Sigmoid colon (tissue), 7 donors: Measurements from ENCODE around the gene TMPRSS13. TPM values are rescaled to one million over a fixed set of nuclear protein-coding genes. Genes with fewer than 3 reads are reported as not detected.

Source experiments
- DNase-seq: peaks from one replicate; pipeline ENCODE4 v3.0.0-alpha.2; 2019
- H3K27ac ChIP-seq, 4 donors: fragments of 200-600 bp; sonication (generic); one replicate each; pipeline ENCODE4 v1.5.1; 2016 to 2019; ENCODE audit warnings: mild to moderate bottlenecking in 1 of 4
- H3K27me3 ChIP-seq, 3 donors: fragments of 200-600 bp; sonication (generic); one replicate each; pipeline ENCODE4 v1.5.1; 2019; ENCODE audit warnings: mild to moderate bottlenecking in 1 of 3
- H3K36me3 ChIP-seq, 4 donors: fragments of 200-600 bp; sonication (generic); one replicate each; pipeline ENCODE4 v1.5.1; 2016 to 2019
- H3K4me1 ChIP-seq, 4 donors: fragments of 200-600 bp; sonication (generic); one replicate each; pipeline ENCODE4 v1.5.1; 2017 to 2019
- H3K4me3 ChIP-seq, 4 donors: fragments of 200-600 bp; sonication (generic); one replicate each; pipeline ENCODE4 v1.5.1; 2017 to 2019; ENCODE audit warnings: mild to moderate bottlenecking in 2 of 4, moderate library complexity in 1 of 4
- H3K9me3 ChIP-seq, 4 donors: fragments of 200-600 bp in 3 of 4; sonication (generic) in 3 of 4; one replicate each; pipeline versions ENCODE4 v1.5.1 to v1.6.1; 2013 to 2019
- CTCF ChIP-seq, 4 experiments: fragments of 450-650 bp in 3 of 4; fragments of 200-600 bp in 1 of 4; IDR thresholded peaks; one replicate each; pipeline ENCODE4 v1.5.1; 2016 to 2019; ENCODE audit warnings: antibody characterized with exemption in 4 of 4, mild to moderate bottlenecking in 3 of 4, moderate library complexity in 2 of 4
- EP300 ChIP-seq, 4 donors: sonication (generic); formaldehyde crosslinking; IDR thresholded peaks; one replicate each; pipeline ENCODE4 v1.6.1; 2017; ENCODE audit warnings: antibody characterized with exemption in 4 of 4
- POLR2A ChIP-seq, 2 donors: fragments of 450-650 bp; IDR thresholded peaks; one replicate each; pipeline ENCODE4 v1.6.1; 2016; ENCODE audit warnings: antibody characterized with exemption in 2 of 2, mild to moderate bottlenecking in 2 of 2, moderate library complexity in 2 of 2
- POLR2AphosphoS5 ChIP-seq, 4 donors: sonication (generic); formaldehyde crosslinking; IDR thresholded peaks; one replicate each; pipeline ENCODE4 v1.6.1; 2017; ENCODE audit warnings: antibody characterized with exemption in 4 of 4
- WGBS, 2 donors: extraction: QIAGEN DNeasy Blood & Tissue Kit; methylation state at CpG; one replicate each; pipeline ENCODE4 v1.1.7; 2013; 5-methylcytosine and 5-hydroxymethylcytosine counted together
- intact Hi-C: fragments of 100-400 bp; cut with DNase I; formaldehyde crosslinking; loops from one replicate; pipeline ENCODE4 v1.15.1; 2023
- polyA plus RNA-seq, 3 donors: library from polyadenylated mRNA; stranded (reverse); fragments of 200-250 nt; gene quantifications; one replicate each; pipeline ENCODE4 v1.2.3, GENCODE V29; 2013
- total RNA-seq, 4 donors: library from RNA; depleted of rRNA; stranded (reverse); fragments of >200 nt; gene quantifications; one replicate each; pipeline ENCODE4 v1.1.0, GENCODE V29; 2016
- donor health status: healthy with polysubstance abuse.
- donor health status: Bipolar disorder and iron deficiency.
- donor health status: healthy.

TMPRSS13 gene
- total and polyA plus RNA-seq, 7 donors = 1.4 to 1.6 TPM; not detected in 5

DNA sequence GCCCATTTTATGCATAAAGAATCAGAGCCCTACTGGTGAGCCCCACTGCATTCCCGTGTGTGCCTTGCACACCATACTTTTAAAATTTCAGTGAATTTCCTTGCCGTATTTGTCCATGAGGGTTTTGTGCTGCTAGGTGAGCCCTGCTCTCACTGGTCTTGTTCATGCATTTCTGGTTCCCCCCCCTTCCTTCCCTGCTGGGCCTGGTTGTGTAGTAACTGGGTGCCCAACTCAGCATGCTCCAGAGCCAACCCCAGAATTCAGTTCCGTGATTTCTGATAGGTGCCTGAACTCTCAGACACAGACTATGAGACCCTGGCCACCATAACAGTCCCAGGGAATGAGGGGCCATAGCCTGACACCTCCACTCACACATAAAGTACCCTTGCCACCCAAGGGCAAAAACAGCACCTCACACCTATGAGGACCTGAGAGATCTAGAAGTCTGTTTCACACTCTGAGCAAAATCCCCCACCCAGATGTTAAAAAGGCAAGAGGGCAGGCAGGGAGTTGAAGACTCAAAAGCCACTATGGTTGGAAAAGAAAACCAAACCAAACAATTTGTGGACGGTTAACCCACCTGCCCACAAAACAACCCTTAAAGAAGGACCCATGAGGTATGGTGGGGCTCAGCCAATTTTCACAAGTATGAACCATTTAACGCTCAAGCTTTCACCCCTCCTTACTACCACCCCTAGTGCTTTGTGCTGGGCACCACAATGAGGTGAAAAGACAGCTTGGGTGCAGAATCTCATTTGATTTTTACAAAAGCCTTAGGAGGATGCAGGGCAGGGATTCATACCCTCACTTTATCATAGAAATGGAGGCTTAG lies 40.2 kb upstream of the TMPRSS13 start:
- TF ChIP-seq POLR2A (IDR thresholded peaks at IDR 0.05) (no peak), POLR2AphosphoS5 (IDR thresholded peaks at IDR 0.05) (no peak), EP300 (IDR thresholded peaks at IDR 0.05) (no peak), CTCF (IDR thresholded peaks at IDR 0.05) (no peak)
- intact Hi-C loops = no loop called here
- no peak overlapping the region for H3K4me3 ChIP-seq
- WGBS, 2 donors = 89 to 94% methylated on average over 5 of the region's 5 CpGs
- no peaks in the 10 kb centered on the region for H3K36me3 ChIP-seq
- no peaks in the 10 kb centered on the region for H3K4me1 ChIP-seq
- no peaks in the 10 kb centered on the region for H3K27me3 ChIP-seq
- H3K9me3 ChIP-seq = no peaks in the 10 kb centered on the region
- H3K27ac ChIP-seq = no peak overlapping the region
- no peak for DNase-seq

DNA sequence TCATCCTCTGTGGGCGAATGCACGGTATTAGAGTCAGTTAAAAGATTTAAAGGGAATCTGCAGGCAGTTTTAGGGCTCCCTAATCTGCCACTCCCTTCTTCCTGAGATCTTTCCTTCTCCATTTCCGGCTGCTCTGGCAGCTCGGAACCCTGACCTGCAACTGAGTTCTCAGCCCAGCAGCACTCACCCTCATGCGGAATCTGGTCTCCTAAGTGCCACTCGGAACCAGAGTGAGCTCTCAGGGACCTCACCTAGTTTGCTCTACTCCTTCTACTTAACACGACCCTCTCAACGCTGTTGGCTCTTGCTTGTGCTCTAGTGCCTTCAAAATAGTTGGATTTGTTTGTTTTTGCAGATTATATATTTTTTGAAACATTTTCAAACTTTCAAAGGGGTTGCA lies 37.7 kb upstream of the TMPRSS13 start:
- intact Hi-C loops = no loop called here
- no peaks in the 10 kb centered on the region for H3K4me1 ChIP-seq
- no peak for DNase-seq
- H3K27me3 ChIP-seq = no peaks in the 10 kb centered on the region
- H3K4me3 ChIP-seq = no peak overlapping the region
- WGBS, 2 donors = 63 to 83% methylated on average over 8 of the region's 8 CpGs
- TF ChIP-seq POLR2A (IDR thresholded peaks at IDR 0.05) (no peak), EP300 (IDR thresholded peaks at IDR 0.05) (no peak)
- H3K9me3 ChIP-seq = no peaks in the 10 kb centered on the region
- H3K36me3 ChIP-seq = no peaks in the 10 kb centered on the region
- H3K27ac ChIP-seq = no peak overlapping the region

DNA sequence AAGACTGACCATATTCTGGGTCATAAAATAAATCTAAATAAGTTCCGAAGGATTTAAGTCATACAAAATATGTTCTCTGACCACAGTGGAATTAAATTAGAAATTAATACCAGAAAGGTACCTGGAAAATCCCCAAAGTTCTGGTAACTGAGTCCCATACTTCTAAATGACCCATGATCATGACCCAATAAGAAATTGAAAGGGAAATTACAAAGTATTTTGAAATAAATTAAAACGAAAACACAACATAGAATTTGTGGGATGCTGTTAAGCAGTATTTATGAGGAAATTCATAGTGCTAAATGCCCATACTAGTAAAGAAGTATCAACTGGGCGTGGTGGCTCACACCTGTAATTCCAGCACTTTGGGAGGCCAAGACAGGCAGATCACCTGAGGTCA lies 33.6 kb upstream of the TMPRSS13 start:
- Histone ChIP-seq H3K4me1 (no peaks in the 10 kb centered on the region), H3K4me3 (no peak overlapping the region), H3K27me3 (no peaks in the 10 kb centered on the region), H3K9me3 (no peaks in the 10 kb centered on the region), H3K27ac (no peak overlapping the region), H3K36me3 (no peaks in the 10 kb centered on the region)
- intact Hi-C loops = no loop called here
- DNase-seq = no peak
- TF ChIP-seq POLR2A (IDR thresholded peaks at IDR 0.05) (no peak), POLR2AphosphoS5 (IDR thresholded peaks at IDR 0.05) (no peak), CTCF (IDR thresholded peaks at IDR 0.05) (no peak), EP300 (IDR thresholded peaks at IDR 0.05) (no peak)
- WGBS, 2 donors = 88 to 92% methylated on average over 3 of the region's 3 CpGs

- H3K4me3 ChIP-seq = no peak overlapping the region
- no peak for DNase-seq
- H3K4me1 ChIP-seq = no peaks in the 10 kb centered on the region
- intact Hi-C loops = no loop called here
- 91 to 94% methylated on average over 10 of the region's 10 CpGs for WGBS, 2 donors
- H3K27me3 ChIP-seq = no peaks in the 10 kb centered on the region
- peaks cover 0 to 5% (median 0%) of the 10 kb centered on the region in 4 donors for H3K9me3 ChIP-seq
- TF ChIP-seq POLR2A (IDR thresholded peaks at IDR 0.05) = no peak
- no peak for TF ChIP-seq CTCF (IDR thresholded peaks at IDR 0.05)
- no peaks in the 10 kb centered on the region for H3K36me3 ChIP-seq
- no peak overlapping the region for H3K27ac ChIP-seq
Observed at GRCh38 chr11:117961896-117962295, 32.7 kb upstream of the TMPRSS13 start.

DNA sequence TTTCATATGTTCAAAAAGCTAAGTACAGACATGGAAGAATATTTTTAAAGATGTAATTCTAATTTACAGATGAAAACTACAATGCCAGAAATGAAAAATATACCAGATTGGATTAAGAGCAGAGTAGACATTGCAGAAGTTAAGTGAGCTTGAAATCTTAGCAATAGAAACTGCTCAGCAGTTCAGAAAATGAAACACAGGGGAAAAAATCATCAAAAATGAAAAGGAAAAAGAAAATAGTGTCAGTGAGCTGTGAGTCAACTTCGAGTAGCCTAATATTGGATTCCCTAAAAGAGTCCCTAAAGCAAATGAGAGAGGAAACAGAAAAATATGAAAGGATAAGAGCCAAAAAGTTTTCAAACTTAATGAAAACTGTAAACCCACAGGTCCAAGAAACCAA lies 31.2 kb upstream of the TMPRSS13 start:
- WGBS, 2 donors = 87 to 89% methylated on average over 1 of the region's 1 CpG
- peaks cover 0 to 5% (median 0%) of the 10 kb centered on the region in 4 donors for H3K9me3 ChIP-seq
- H3K27me3 ChIP-seq = no peaks in the 10 kb centered on the region
- H3K4me3 ChIP-seq = no peak overlapping the region
- H3K27ac ChIP-seq = peak overlapping the region in 1 of 4 donors; percentile 29
- H3K36me3 ChIP-seq = no peaks in the 10 kb centered on the region
- DNase-seq = no peak
- no peaks in the 10 kb centered on the region for H3K4me1 ChIP-seq
- TF ChIP-seq POLR2AphosphoS5 (IDR thresholded peaks at IDR 0.05) = no peak
- no peak for TF ChIP-seq CTCF (IDR thresholded peaks at IDR 0.05)
- no peak for TF ChIP-seq POLR2A (IDR thresholded peaks at IDR 0.05)
- TF ChIP-seq EP300 (IDR thresholded peaks at IDR 0.05) = no peak
- intact Hi-C loops = no loop called here
